ENCODE measurements around the gene C8B.

The C8B gene

GRCh38 chr1:56931211-56931610 lies 34.6 kb downstream of the C8B start:
- DNase-seq: no peak

- no peak for DNase-seq
Observed at GRCh38 chr1:56929492-56929891, 36.3 kb downstream of the C8B start.

- no peak for DNase-seq
Observed at GRCh38 chr1:56927986-56928385, 37.8 kb downstream of the C8B start.

GRCh38 chr1:56927171-56927570 lies 38.6 kb downstream of the C8B start:
- no peak for DNase-seq

- no peak for DNase-seq
Observed at GRCh38 chr1:56925193-56925592, 40.6 kb downstream of the C8B start.

- DNase-seq: no peak
Observed at GRCh38 chr1:56924116-56924515, 41.7 kb downstream of the C8B start.

GRCh38 chr1:56923201-56923600 lies 42.6 kb downstream of the C8B start:
- DNase-seq: no peak

- DNase-seq: no peak
Observed at GRCh38 chr1:56922507-56922906, 43.3 kb downstream of the C8B start.

- DNase-seq: no peak
Observed at GRCh38 chr1:56922070-56922469, 43.7 kb downstream of the C8B start.

GRCh38 chr1:56921479-56921878 lies 44.3 kb downstream of the C8B start:
- DNase-seq: no peak

- no peak for DNase-seq
Observed at GRCh38 chr1:56920591-56921001, 45.2 kb downstream of the C8B start.

GRCh38 chr1:56917356-56917755 lies 48.5 kb downstream of the C8B start:
- DNase-seq: no peak

- no peak for DNase-seq
Observed at GRCh38 chr1:56916630-56917029, 49.2 kb downstream of the C8B start.

GRCh38 chr1:56915960-56916359 lies 49.9 kb downstream of the C8B start:
- no peak for DNase-seq

GRCh38 chr1:56912325-56912724 lies 53.5 kb downstream of the C8B start:
- no peak for DNase-seq

GRCh38 chr1:56911098-56911938 lies 54.5 kb downstream of the C8B start:
- DNase-seq: no peak

GRCh38 chr1:56910441-56910985 lies 55.3 kb downstream of the C8B start:
- DNase-seq: no peak

- DNase-seq: no peak
Observed at GRCh38 chr1:56908619-56909221, 57.1 kb downstream of the C8B start.

- DNase-seq: no peak
Observed at GRCh38 chr1:56905667-56906066, 60.1 kb downstream of the C8B start.

GRCh38 chr1:56904663-56905397 lies 61.0 kb downstream of the C8B start:
- DNase-seq: no peak

GRCh38 chr1:56903778-56904177 lies 62.0 kb downstream of the C8B start:
- no peak for DNase-seq

GRCh38 chr1:56901716-56902115 lies 64.1 kb downstream of the C8B start:
- DNase-seq: no peak

- DNase-seq: no peak
Observed at GRCh38 chr1:56898879-56899278, 66.9 kb downstream of the C8B start.

Data from right kidney (tissue), 1 donor.